ENCODE measurements around the gene PURA.
"Not testable (repeated sequence)": the region's sequence is repeated elsewhere in the genome, so short reads cannot be mapped to it uniquely, and the experiment has no call there.

PURA gene

DNA sequence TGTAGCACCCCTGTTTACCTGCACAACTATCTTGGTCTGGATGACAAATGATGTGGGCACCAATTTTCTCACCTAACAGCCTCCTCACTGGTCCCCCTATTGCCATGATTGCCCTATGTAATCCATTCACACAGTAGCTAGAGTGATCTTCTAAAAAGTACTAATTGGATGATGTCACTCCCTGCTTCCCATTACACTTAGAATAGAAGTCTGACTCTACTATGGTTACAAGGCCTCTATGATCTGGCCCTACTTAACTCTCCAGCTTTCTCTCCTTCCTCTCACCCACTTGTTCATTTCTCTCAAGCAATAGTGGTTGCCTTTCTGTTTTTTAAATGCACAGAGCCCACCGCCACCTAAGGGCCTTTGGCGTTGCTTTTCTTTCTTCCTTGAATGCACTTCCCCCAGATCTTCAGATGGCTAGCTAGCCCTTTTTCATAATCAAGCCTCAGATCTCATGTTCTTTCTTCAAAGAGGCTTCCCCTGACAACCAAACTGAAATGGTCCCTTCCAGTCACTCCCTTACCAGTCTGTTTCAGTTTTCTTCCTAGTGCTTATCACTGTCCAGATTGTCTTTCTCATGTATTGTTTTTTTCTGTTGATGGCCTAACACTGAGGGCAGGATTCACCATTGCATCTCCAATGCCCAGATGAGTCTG, 20.5 kb downstream of the PURA start:
- in situ Hi-C loops (cut with HindIII; ENCODE audit: low sequenced_read_pairs), result no loop called here

DNA sequence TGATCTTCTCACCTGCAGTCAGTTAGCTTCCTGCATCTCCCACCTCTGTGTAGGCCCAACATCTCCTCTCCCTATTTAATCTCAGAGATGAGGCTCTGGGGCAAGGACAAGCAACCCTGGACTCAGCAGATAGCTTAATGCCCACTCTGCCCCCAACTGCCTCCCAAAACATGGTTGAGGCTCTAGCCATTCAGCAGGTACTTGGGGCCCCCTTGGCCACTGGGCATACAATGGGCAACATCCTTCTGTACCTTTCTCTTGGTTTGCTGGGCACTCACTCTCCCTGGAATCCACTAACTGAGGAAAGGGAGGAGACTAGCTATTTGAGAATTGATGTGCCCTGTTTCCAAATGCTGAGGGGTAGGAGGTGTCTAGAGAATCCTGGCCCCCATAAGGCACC, 21.2 kb downstream of the PURA start:
- in situ Hi-C loops (cut with HindIII; ENCODE audit: low sequenced_read_pairs), result no loop called here

DNA sequence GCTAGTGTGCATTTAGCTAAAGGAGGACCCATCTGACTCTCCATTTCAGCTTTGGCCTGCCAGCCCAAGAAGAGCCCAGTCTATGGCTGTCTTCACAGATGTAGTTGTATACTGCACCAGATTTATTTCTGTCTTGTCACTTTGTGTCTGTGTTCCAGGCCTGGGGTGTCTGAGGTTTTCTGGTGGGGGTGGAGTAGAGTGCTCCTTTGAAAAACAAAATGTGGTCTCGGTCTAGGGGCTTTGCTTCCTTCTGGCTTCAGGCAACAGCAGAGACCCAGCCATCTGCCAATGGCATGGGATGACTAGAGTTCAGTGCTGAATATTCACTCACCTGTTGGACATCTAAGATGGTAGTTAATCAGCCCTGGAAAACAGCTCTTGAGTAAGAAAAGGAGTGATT, 22.7 kb downstream of the PURA start:
- in situ Hi-C loops (cut with HindIII; ENCODE audit: low sequenced_read_pairs), result no loop called here

DNA sequence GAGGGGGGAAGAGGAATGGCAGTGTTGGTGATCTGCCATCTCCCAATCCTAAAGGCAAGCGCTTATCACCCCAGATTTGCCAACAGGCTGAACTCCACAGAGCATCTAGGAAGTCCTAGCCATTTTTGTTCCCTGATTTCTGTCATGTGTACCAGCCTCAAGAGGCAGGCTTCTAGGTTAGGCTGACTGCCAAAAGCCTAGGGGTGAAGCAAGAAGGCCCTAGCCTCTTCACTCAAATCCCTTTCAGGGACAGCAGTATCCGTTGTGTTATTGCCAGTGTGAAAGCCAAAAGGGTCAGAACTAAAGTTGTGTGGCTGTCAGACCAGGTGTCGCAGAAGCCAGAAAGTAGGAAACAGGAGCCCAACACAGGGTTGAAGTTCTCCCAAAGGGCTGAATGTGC, 26.5 kb downstream of the PURA start:
- in situ Hi-C loops (cut with HindIII; ENCODE audit: low sequenced_read_pairs), result no loop called here

DNA sequence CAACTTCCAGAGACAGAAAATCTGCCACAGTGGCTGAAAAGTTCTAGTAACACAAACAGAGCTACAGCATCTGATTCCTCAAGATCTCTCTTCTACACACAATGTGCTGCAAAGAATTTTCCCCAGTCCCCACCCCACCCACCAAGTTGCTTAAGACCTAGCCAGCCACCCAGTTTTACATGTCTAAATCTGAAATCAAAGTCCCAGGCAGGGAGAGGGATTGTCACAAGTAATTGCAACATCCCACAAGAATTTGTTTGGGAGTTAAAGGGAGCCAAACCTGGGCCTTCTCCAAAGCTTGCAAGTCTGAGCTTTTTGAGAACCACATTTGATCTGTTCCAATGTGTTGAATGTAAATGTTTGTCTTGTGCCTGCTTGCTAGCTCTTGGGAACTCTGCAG, 27.3 kb downstream of the PURA start:
- in situ Hi-C loops (cut with HindIII; ENCODE audit: low sequenced_read_pairs), result no loop called here

DNA sequence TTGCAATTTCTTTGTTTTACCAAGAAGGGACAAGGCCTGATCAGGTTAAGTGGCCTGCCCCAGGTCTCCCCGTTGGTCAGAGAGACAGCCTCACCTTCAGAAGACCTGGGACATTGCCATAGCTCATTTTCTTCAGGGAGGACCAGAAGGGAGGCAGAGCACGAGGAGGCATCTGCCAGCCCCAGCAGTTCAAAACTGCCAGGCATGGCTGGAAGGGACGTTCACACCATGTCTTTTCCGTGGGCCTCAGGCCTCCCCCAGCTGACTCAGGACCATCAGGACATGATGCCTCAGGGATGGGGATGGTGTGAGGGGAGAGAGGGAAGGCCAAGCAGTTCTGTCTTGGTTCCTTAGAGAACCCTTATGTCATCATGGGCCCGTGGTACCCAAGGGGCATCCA, 28.3 kb downstream of the PURA start:
- in situ Hi-C loops (cut with HindIII; ENCODE audit: low sequenced_read_pairs), result no loop called here

DNA sequence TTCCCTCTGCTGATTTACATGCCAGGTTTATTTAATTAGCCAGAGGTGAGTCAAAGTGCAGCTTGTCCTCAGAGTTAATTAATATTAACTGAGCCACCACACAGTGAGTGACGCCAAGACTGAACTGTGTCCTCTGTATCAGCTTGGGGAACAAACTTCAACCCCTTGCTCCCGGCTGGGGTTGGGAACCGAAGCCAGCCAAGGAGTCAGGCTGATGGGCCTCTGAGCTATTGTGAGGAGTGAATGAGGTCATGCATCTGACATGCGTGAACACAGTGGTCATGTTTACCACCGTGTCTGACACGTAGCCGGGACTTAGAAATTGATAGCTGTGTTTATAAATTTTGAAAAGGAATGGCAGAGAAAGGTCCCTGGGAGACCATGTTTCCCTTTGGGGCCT, 28.9 kb downstream of the PURA start:
- in situ Hi-C loops (cut with HindIII; ENCODE audit: low sequenced_read_pairs), result no loop called here

DNA sequence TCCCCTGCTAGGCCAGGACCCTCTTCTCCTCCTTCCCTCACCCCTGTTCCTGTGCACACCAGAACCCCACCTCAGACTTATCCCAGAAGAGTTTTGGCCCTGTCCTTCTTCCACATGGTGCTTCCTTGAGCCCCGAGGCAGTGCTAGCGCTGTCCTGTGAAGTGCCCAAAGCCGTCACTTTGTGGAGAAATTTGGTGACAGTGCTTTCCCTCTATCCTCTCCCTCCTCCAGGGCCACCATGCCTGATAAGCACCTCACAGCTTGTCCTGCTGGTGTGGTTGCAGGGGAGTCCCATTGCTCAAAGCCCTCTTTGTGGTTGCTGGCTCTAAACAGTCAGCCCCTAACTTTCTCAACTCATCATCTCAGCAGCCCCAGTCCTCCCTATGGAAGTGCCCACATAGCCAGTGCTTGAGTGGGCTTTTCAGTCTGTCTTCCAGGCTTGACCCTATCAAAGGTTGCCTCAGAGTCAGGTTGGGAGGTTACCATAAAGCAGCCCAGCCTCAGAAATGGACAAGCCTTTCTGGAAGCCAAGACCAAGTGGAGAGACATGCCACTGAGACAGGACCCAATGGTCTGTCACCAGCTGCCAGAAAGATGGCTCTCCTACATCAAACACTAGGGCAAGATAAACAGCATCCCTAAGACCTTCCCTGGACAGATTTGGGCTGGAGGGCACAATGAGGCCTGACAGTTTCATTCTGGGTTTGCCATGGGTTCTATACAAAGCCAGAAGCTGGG, 29.8 kb downstream of the PURA start:
- in situ Hi-C loops (cut with HindIII; ENCODE audit: low sequenced_read_pairs), result no loop called here

DNA sequence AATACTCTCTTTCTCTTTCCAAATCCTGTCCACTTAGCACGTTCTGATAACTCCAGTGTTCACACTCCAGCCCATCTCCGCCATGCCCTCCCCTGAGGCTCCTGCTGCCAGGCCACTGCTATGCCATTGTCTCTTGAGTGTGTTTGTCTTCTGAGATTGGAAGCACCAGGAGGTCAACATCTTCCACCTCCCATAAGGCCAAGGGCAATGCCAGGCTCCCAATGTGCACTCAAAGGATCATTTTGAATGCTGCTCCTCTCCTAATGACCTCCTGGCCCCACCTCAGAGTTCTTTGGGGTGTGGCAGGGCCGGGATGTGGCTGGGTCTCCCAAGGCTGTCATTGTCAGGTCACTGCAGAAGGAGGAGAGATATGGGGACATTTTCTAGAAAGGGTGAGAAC, 31.3 kb downstream of the PURA start:
- in situ Hi-C loops (cut with HindIII; ENCODE audit: low sequenced_read_pairs), result no loop called here

DNA sequence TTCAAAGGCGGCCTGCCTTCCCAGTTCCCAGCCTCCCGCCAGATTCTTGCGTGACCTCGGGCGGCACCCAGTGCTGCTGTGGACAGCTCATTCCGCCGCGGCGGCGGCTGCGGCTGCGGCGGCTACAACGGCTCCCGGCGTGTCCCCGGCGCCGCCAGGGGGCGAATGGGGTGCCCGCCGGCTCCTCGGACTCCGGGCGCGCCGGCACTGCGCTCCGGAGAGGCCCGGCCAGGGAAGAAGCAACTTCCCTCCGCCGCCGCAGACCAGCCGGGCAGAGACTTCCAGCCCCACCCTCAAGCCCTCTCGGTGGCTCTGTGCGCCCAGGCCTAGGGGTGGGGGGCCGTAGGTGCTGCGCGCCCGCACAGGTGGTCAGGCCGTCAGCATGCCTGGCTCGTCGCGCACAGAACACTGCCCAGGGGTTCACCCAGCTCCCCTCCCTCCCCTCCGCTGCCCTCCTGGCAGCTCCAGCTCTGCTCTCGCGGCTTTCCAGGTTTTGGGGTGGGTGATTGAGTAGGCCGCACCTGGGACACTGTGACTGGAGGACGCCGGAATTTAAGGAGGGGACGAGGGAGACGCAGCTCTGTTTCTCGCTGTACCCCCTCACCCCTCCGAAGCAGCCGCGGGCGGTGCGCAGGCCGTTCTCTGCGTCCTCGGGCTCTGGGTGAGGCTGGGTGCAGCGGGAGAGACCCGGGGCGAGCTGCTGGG, 32.1 kb downstream of the PURA start:
- in situ Hi-C loops (cut with HindIII; ENCODE audit: low sequenced_read_pairs), result no loop called here

DNA sequence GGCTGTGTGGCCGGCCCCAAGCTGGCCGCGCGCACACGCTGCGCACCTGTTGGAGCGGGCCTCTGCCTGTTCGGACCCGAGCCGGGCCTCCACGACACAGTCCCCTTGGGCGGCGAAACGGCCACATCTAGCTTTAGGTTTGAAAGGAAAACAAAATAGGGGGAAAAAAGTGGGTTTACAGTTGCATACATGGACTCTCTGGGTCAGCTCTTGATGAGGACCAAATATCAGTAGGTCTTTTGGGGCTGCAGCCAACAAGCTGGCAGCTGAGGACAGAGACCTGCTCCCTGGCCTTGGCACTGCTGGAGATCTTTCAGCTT, 32.6 kb downstream of the PURA start:
- in situ Hi-C loops (cut with HindIII; ENCODE audit: low sequenced_read_pairs), result no loop called here

DNA sequence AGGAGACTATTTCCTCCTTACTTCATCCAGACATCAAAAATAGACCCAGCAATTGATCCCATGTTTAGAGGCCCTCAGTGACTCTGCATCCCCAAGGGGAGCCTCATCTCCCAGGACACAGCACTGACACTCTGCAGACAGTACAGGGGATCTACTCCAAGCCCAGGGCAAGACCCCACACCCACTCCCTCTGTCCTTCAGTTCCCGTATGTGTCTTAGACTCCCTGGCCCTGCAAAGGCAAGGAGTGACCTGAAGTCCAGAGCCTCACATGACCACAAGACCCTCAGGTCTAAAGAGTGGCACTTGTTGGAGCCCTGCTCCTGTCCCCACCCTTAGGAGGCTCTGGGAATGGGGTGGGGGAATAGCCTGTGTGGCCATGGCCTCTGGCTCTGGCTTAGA, 33.6 kb downstream of the PURA start:
- in situ Hi-C loops (cut with HindIII; ENCODE audit: low sequenced_read_pairs), result no loop called here

DNA sequence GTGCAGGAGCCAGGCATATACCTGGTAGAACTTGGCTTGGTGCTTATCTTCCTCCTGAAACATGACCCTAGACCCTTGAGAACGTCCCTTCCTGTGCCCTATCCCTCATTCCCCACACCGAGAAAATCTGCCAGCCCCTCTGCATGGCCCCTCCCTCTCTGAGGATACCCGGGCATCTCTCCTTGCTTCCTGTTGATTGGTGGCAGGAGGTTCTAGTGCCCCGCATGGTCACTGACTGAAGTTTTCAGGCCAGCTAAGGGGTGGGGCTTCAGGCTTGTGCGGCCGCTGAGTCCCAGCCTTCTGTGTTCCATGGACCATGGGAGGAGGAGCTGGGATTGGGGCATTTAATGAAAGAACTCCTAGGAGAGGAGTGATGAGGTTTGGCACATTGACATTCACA, 34.6 kb downstream of the PURA start:
- in situ Hi-C loops (cut with HindIII; ENCODE audit: low sequenced_read_pairs), result no loop called here

DNA sequence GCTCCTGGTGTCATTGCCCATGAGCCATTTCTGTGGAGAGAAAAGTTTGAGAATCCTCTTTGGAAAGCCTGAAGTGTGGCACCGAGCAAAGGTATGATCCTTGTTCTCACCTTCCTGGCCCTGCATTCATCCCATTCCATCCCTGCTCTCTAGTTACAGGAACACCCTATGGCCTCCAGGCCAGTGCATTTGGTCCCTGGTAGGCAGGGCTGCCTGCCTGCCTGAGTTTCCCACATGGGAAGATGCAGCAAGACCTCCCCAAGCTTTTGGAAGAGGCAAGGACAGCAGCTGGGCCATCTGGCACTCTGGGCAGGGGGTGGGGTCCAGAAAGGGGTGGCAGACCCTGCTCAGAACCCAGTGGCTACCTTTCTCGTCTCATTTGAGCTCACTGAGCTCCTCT, 36.3 kb downstream of the PURA start:
- in situ Hi-C loops (cut with HindIII; ENCODE audit: low sequenced_read_pairs), result no loop called here

DNA sequence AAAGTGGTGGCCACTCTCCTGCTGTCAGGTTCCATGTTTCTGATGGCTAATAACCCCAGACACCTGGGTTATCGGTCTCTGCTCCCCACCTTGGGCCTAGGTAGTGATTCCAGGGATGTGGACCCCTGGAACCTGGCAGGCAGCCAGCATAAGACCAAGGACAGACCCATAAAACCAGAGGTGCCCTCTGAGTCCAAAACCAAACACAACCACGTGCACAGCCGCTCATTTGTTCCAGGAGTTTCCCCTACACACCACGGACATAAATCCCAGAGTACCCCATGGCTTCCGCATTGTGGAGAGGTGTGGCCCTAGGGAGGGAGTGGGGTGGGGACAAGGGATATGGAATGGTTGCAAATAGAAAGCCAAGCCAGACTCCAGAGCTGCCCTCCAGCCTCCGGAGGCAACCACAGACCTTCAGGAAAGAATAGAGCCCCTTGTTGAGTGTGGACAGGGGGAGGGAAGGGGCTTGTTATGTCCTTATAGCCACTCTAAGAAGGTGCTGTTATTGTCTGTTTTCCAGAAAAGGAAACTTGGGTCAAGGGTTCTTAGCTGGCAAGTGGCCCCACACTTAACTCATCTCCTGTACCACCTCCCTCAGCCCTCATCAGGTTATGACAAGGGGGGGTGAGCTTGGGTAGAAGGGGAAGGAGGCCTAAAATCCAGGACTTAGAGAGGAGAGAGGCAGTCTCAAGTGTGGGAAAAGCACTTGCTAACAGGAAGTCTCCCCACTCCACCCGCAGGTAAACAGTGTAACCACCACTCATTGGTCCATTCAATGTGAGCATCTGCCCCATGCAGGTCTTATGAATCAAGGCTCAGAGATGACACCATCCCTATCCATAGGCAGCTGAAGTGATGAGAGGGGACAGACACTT, 37.5 kb downstream of the PURA start:
- in situ Hi-C loops (cut with HindIII; ENCODE audit: low sequenced_read_pairs), result no loop called here

DNA sequence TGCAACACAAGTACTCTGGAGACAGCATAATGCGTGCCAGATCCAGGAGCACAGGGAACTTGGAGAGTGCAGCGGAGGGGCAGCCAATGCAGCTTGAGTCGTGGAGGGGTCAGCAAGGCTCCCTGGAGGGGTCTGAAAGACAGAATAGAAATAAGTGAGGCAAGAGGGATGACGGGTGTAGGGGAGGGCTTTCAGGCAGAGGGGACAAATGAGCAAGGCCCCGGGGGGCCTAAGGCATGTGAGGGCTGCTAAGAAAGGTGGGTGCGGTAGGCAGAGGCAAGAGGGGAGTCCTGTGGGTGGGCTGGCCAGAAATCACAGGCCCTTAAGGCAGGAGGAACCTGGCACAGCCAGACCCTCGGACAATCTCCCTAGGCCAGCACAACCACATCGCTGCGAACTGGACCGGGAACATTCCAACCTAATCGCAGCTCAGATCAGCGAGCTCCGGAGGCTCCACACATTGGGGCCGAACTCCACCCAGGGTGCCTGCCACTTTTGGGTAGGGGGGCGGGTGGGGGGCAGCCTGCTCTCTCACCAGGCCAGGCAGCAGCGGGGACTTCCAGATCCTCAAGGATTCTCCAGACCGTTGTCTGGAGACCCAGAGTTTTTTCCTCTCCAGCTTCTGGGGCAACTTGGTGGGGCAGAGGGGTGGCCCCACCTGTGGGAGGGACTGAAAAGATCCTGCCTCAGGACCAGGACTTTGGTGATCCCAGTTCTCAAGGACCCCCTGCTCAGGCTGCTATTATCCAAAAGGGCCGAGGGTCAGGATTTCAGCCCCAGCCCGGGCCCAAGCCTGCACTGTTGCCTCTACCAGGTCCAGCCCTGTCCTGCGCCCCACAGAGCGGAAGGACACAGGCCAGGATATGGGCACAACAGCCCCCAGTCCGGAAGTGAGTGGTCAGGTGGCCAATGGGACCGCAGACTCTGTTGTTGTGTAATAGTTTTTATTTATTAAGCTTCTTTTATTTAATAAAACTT, 38.4 kb downstream of the PURA start:
- in situ Hi-C loops (cut with HindIII; ENCODE audit: low sequenced_read_pairs), result no loop called here

DNA sequence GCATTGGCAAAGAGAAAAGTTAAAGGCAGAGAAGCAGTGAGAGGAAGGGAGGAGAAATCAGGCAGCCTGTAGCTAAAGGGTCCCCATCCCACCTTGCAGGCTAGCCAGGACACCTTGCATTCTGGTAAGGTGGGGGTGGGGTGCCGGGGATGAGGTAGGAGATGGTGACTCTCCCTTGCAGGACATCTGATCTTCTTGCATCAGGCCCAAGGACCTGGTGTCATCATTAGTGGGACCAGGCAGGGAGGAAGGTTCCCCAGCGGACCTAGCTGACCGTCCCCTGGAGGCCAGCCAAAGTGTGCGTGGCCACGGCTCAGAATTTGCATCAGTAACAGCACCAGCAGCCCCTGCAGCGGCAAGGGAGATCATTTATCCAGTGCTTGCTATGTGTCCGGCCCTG, 39.3 kb downstream of the PURA start:
- in situ Hi-C loops (cut with HindIII; ENCODE audit: low sequenced_read_pairs), result no loop called here

DNA sequence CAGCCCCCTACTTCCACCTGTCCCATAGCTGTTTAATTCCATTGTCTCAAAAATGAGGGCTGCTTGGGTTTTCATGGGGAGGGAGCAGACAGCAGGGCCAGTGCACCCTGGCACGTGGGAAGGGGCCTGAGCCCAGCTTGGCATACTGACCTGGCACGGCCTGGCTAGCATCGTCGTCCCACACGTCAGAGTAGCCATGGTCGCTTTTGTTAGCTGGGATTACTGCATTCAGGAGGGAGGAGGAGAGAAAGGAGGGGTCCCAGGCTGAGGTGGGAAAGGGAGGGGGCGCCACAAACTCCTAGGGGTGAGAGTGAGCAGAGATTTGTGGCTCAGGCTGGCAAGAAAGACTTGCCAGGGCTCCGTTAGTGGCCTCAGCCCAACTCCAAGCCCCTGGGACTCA, 40.0 kb downstream of the PURA start:
- in situ Hi-C loops (cut with HindIII; ENCODE audit: low sequenced_read_pairs), result no loop called here

DNA sequence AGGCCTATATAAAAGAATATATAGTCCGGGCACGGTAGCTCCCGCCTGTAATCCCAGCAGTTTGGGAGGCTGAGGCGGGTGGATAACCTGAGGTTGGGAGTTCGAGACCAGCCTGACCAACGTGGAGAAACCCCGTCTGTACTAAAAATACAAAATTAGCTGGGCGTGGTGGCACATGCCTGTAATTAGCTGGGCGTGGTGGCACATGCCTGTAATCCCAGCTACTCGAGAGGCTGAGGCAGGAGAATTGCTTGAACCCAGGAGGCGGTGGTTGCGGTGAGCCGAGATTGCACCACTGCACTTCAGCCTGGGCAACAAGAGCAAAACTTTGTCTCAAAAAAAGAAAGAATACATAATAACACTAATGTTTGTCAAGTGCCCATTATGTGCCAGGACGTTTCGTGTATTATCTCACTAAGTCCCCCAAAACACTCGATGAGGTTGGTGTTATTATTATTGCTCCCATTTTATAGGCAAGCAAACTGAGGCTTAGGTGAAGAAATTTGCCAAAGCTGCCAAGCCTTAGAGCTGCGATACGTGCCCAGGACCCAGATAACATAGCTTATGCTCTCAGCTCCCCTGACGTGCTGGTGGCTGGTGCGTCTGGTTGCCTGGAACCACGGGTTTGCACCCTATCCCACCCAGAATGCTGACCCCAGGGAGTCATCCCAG, 40.9 kb downstream of the PURA start:
- in situ Hi-C loops (cut with HindIII; ENCODE audit: low sequenced_read_pairs), result not testable (repeated sequence)

Measured in DLD1 (cell line).